Erythroblast (primary cell): ENCODE results near the gene RAB7A.

Experiments used
- GATA1 ChIP-seq: IDR thresholded peaks from 2 replicates; pipeline ENCODE4 v1.6.1; 2011; ENCODE audit warnings: low read depth, mild to moderate bottlenecking, control low read depth, low read length, moderate library complexity
- POLR2A ChIP-seq: IDR thresholded peaks from 2 replicates; pipeline ENCODE4 v1.6.1; 2011; ENCODE audit warnings: mild to moderate bottlenecking, low read length

DNA sequence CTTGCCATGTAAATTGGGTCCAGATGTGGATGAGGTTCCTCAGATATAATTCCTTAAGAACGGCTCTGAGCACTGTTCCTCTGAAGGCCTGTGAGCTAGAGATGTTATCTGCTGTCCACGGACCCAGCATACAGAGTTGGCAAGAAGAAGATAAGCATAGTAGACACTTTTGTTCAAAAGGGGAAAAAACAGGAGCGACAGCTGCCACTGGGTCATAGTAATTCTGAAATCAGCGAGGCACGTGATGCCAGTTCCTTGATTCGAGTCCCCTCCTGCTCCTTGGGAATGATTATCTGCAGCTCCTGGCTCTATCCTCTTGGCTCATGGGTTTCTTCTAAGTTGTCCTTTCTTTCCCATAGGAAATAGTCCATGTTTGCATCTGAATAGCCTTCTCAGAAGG, 2.5 kb upstream of the RAB7A start:
- TF ChIP-seq POLR2A (no peak), GATA1 (no peak)
